HepG2 (cell line): Measurements from ENCODE around the gene ATG13. TPM values are rescaled to one million over a fixed set of nuclear protein-coding genes. Genes with fewer than 3 reads are reported as not detected.

Experiments
- DMAP1 ChIP-seq: IDR thresholded peaks from 2 replicates; pipeline ENCODE4 v1.6.1; 2016
- MAF1 ChIP-seq: sonication (generic); formaldehyde crosslinking; IDR thresholded peaks from 2 replicates; pipeline ENCODE4 v1.5.0; 2020; ENCODE audit warnings: missing genetic modification reagents, borderline replicate concordance
- MAFF ChIP-seq: IDR thresholded peaks from 2 replicates; pipeline ENCODE4 v1.6.1; 2011; ENCODE audit warnings: low read depth, low read length, improper control_type of control experiment
- MYC ChIP-seq: sonication (generic); formaldehyde crosslinking; IDR thresholded peaks from 2 replicates; pipeline ENCODE4 v1.9.0; 2021; ENCODE audit warnings: missing genetic modification reagents, borderline replicate concordance
- RAD21 ChIP-seq: fragments of 450-650 bp; formaldehyde crosslinking; IDR thresholded peaks from 2 replicates; pipeline ENCODE4 v1.5.0; 2020; ENCODE audit warnings: mild to moderate bottlenecking
- RAD51 ChIP-seq: fragments of 450-650 bp; IDR thresholded peaks from 2 replicates; pipeline ENCODE4 v1.6.1; 2016; ENCODE audit warnings: borderline replicate concordance
- SIN3B ChIP-seq: fragments of 150-350 bp; IDR thresholded peaks from 2 replicates; pipeline ENCODE4 v1.6.1; 2014; ENCODE audit warnings: low read length
- SSRP1 ChIP-seq: IDR thresholded peaks from 2 replicates; pipeline ENCODE4 v1.6.1; 2016; ENCODE audit warnings: control low read depth
- ZKSCAN8 ChIP-seq: IDR thresholded peaks from 2 replicates; pipeline ENCODE4 v1.6.1; 2016; ENCODE audit warnings: borderline replicate concordance, missing genetic modification reagents, missing compliant biosample characterization
- ZMAT3 ChIP-seq: sonication (generic); formaldehyde crosslinking; conservative IDR thresholded peaks from 2 replicates; pipeline ENCODE4 v1.7.0; 2021; ENCODE audit warnings: missing genetic modification reagents
- ZNF274 ChIP-seq: sonication (generic); formaldehyde crosslinking; IDR thresholded peaks from 2 replicates; pipeline ENCODE4 v1.5.1; 2020; ENCODE audit warnings: mild to moderate bottlenecking, missing genetic modification reagents
- ZNF383 ChIP-seq: sonication (generic); formaldehyde crosslinking; IDR thresholded peaks from 2 replicates; pipeline ENCODE4 v1.4.0; 2020; ENCODE audit warnings: missing genetic modification reagents, mild to moderate bottlenecking, borderline replicate concordance
- ZNF510 ChIP-seq: sonication (generic); formaldehyde crosslinking; IDR thresholded peaks from 2 replicates; pipeline ENCODE4 v1.4.0; 2020; ENCODE audit warnings: low read depth, mild to moderate bottlenecking, missing genetic modification reagents
- ZNF713 ChIP-seq: sonication (generic); formaldehyde crosslinking; IDR thresholded peaks from 2 replicates; pipeline ENCODE4 v1.4.0; 2020; ENCODE audit warnings: mild to moderate bottlenecking, missing genetic modification reagents
- polyA plus RNA-seq, 8 experiments: library from polyadenylated mRNA; depleted of rRNA in 3 of 8; stranded (reverse) in 7 of 8; unstranded in 1 of 8; fragments of >200 nt; fragmentation: Illumina TruSeq in 4 of 8; extraction: Trizol in 4 of 8; gene quantifications; 2 replicates each; pipeline versions ENCODE4 v1.2.1 to v1.2.3, GENCODE V29; 2011 to 2016; ENCODE audit warnings: low read depth in 4 of 8, missing spikeins in 1 of 8, mixed read lengths in 1 of 8; ENCODE audit not compliant: insufficient read depth in 1 of 8
- total RNA-seq, 5 experiments: library from RNA; depleted of rRNA; stranded (reverse); fragments of >200 nt; fragmentation: Illumina TruSeq; extraction: Trizol; gene quantifications; 2 replicates each; pipeline ENCODE4 v1.2.3, GENCODE V29; 2016; ENCODE audit warnings: low read depth in 1 of 5
- TF ChIP-seq, protein P1 (sequence below): sonication (generic); formaldehyde crosslinking; IDR thresholded peaks from 2 replicates; pipeline ENCODE4 v1.5.0; 2020; ENCODE audit warnings: missing genetic modification reagents
- TF ChIP-seq, protein P2 (sequence below): sonication (generic); formaldehyde crosslinking; IDR thresholded peaks from 2 replicates; pipeline ENCODE4 v1.4.0; 2020; ENCODE audit warnings: missing genetic modification reagents
- TF ChIP-seq, protein P3 (sequence below): IDR thresholded peaks from 2 replicates; pipeline ENCODE4 v1.6.1; 2018; ENCODE audit warnings: missing genetic modification reagents, mild to moderate bottlenecking, missing compliant biosample characterization
- TF ChIP-seq, protein P4 (sequence below): sonication (generic); formaldehyde crosslinking; IDR thresholded peaks from 2 replicates; pipeline ENCODE4 v1.8.1; 2023; ENCODE audit warnings: mild to moderate bottlenecking, moderate library complexity, missing genetic modification reagents
- TF ChIP-seq, protein P5 (sequence below), 2 experiments: IDR thresholded peaks; 2 replicates each; pipeline ENCODE4 v1.6.1; 2011 to 2012; ENCODE audit warnings: low read length in 2 of 2, borderline replicate concordance in 1 of 2, low read depth in 1 of 2, mild to moderate bottlenecking in 1 of 2, moderate library complexity in 1 of 2

Gene ATG13
- total and polyA plus RNA-seq, 2 of the 13 experiments (the other 11 are each of a cell fraction or from before 2014, with no cell fraction given), result 55.0 to 77.3 TPM

DNA sequence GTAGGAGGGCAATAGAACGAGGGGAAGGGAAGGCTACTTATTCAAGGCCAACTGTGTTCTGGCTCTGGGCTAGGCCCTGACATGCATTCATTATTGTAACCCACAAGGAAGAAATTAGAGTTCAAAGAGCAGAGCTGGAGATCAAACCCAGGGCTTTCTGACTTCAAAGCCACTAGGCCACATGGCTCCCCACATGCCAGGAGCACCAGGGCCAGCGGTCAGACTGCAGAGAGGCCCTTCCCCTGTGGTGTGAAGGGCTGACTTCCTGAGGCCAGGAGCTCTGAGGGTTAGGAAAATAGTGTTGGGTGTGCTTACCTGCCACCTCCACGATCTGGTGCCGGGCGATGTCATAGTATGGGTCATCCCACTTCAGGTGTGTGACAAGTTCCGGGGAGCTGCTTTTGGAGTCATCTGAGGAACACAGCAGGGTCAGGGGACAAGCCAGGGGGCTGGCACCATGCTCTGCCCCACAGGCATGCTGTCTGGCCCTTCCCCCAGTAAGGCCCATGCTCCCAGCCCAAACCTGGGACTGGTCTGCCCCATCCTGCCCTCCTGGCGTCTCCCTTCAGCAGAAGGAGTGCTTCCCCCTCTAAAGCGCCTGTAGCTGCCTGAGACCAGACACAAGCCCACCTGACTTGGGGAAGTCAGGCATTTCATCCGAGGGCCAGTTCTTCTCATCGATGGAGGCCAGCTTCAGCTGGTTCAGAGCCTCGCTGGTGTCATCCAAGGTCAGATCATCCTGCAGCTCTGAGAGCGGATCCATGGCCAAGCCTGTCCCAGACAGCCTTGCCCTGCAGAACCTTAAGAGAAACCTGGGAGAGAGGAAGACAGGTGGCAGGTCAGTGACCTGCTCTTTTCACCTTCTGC, 78.2 kb downstream of the ATG13 start (continued):
- no peak for TF ChIP-seq SIN3B
- TF ChIP-seq, protein P1, sequence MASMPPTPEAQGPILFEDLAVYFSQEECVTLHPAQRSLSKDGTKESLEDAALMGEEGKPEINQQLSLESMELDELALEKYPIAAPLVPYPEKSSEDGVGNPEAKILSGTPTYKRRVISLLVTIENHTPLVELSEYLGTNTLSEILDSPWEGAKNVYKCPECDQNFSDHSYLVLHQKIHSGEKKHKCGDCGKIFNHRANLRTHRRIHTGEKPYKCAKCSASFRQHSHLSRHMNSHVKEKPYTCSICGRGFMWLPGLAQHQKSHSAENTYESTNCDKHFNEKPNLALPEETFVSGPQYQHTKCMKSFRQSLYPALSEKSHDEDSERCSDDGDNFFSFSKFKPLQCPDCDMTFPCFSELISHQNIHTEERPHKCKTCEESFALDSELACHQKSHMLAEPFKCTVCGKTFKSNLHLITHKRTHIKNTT, result no peak
- TF ChIP-seq, protein P2, sequence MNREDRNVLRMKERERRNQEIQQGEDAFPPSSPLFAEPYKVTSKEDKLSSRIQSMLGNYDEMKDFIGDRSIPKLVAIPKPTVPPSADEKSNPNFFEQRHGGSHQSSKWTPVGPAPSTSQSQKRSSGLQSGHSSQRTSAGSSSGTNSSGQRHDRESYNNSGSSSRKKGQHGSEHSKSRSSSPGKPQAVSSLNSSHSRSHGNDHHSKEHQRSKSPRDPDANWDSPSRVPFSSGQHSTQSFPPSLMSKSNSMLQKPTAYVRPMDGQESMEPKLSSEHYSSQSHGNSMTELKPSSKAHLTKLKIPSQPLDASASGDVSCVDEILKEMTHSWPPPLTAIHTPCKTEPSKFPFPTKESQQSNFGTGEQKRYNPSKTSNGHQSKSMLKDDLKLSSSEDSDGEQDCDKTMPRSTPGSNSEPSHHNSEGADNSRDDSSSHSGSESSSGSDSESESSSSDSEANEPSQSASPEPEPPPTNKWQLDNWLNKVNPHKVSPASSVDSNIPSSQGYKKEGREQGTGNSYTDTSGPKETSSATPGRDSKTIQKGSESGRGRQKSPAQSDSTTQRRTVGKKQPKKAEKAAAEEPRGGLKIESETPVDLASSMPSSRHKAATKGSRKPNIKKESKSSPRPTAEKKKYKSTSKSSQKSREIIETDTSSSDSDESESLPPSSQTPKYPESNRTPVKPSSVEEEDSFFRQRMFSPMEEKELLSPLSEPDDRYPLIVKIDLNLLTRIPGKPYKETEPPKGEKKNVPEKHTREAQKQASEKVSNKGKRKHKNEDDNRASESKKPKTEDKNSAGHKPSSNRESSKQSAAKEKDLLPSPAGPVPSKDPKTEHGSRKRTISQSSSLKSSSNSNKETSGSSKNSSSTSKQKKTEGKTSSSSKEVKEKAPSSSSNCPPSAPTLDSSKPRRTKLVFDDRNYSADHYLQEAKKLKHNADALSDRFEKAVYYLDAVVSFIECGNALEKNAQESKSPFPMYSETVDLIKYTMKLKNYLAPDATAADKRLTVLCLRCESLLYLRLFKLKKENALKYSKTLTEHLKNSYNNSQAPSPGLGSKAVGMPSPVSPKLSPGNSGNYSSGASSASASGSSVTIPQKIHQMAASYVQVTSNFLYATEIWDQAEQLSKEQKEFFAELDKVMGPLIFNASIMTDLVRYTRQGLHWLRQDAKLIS (CRISPR knock-in tag), result no peak
- no peak for TF ChIP-seq ZNF713 (CRISPR knock-in tag)
- TF ChIP-seq SSRP1 (CRISPR knock-in tag), result no peak
- TF ChIP-seq, protein P3, sequence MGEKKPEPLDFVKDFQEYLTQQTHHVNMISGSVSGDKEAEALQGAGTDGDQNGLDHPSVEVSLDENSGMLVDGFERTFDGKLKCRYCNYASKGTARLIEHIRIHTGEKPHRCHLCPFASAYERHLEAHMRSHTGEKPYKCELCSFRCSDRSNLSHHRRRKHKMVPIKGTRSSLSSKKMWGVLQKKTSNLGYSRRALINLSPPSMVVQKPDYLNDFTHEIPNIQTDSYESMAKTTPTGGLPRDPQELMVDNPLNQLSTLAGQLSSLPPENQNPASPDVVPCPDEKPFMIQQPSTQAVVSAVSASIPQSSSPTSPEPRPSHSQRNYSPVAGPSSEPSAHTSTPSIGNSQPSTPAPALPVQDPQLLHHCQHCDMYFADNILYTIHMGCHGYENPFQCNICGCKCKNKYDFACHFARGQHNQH (CRISPR knock-in tag), result peak; percentile 76
- no peak for TF ChIP-seq RAD51
- TF ChIP-seq ZNF274 (CRISPR knock-in tag), result no peak; the same call in 1 of the 2 replicates
- TF ChIP-seq, protein P4, sequence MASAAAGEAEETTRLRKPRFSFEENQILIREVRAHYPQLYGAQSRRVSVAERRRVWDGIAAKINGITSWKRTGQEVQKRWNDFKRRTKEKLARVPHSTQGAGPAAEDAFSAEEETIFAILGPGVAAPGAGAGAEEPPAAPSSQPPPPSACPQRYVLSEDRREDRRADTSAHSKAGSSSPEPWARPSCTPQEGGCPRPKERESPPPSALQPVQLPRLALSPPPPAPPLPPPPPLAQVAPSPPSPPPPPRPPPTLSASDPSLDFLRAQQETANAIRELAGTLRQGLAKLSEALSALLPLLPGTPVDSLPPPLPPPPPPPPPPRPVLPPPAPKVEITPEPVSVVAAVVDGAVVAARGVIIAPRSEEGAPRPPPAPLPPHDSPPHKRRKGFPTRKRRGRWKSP, result 0 out of 2 replicates have a peak, but pooled peaks have one; percentile 30
- no peak for TF ChIP-seq MAFF
- no peak for TF ChIP-seq RAD21 (CRISPR knock-in tag)
- no peak for TF ChIP-seq ZNF383 (CRISPR knock-in tag)
- TF ChIP-seq, protein P5, sequence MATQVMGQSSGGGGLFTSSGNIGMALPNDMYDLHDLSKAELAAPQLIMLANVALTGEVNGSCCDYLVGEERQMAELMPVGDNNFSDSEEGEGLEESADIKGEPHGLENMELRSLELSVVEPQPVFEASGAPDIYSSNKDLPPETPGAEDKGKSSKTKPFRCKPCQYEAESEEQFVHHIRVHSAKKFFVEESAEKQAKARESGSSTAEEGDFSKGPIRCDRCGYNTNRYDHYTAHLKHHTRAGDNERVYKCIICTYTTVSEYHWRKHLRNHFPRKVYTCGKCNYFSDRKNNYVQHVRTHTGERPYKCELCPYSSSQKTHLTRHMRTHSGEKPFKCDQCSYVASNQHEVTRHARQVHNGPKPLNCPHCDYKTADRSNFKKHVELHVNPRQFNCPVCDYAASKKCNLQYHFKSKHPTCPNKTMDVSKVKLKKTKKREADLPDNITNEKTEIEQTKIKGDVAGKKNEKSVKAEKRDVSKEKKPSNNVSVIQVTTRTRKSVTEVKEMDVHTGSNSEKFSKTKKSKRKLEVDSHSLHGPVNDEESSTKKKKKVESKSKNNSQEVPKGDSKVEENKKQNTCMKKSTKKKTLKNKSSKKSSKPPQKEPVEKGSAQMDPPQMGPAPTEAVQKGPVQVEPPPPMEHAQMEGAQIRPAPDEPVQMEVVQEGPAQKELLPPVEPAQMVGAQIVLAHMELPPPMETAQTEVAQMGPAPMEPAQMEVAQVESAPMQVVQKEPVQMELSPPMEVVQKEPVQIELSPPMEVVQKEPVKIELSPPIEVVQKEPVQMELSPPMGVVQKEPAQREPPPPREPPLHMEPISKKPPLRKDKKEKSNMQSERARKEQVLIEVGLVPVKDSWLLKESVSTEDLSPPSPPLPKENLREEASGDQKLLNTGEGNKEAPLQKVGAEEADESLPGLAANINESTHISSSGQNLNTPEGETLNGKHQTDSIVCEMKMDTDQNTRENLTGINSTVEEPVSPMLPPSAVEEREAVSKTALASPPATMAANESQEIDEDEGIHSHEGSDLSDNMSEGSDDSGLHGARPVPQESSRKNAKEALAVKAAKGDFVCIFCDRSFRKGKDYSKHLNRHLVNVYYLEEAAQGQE (IDR thresholded peaks at IDR 0.05; ENCODE audit: borderline replicate concordance in 1 of 2, low read depth in 1 of 2, low read length in 2 of 2), result 0 out of 4 replicates have a peak, but pooled peaks of 1 of the 2 experiments have one; percentile 34
- TF ChIP-seq ZNF510, result no peak
- peak; percentile 83 for TF ChIP-seq MYC (CRISPR knock-in tag)
- no peak for TF ChIP-seq MAF1 (CRISPR knock-in tag)
- TF ChIP-seq DMAP1 (CRISPR knock-in tag), result no peak
- TF ChIP-seq ZMAT3 (CRISPR knock-in tag), result peak; percentile 92
- TF ChIP-seq ZKSCAN8 (CRISPR knock-in tag), result no peak
